Measurements from ENCODE around the gene TP63.
"Not testable (repeated sequence)": the region's sequence is repeated elsewhere in the genome, so short reads cannot be mapped to it uniquely, and the experiment has no call there.

The TP63 gene

DNA sequence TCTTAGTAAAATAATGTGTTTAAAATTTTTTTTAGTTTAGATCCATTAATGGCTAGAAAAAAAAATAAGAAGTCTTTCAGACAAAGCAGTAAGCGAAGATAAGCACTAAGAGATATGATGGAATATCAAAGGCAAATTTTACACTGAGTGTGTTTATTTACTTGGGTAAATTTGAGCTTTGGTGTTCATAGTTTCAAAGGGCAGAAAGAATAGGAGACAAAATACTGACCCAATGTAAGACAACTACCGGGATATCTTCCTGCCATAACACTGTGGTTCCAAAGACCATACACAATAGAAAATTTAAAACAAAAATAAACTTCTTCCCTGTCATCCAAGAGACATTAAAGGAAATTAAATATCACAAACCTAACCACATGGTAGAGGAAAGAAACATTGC is 25.5 kb upstream of the TP63 start:
- TF ChIP-seq, protein P1, sequence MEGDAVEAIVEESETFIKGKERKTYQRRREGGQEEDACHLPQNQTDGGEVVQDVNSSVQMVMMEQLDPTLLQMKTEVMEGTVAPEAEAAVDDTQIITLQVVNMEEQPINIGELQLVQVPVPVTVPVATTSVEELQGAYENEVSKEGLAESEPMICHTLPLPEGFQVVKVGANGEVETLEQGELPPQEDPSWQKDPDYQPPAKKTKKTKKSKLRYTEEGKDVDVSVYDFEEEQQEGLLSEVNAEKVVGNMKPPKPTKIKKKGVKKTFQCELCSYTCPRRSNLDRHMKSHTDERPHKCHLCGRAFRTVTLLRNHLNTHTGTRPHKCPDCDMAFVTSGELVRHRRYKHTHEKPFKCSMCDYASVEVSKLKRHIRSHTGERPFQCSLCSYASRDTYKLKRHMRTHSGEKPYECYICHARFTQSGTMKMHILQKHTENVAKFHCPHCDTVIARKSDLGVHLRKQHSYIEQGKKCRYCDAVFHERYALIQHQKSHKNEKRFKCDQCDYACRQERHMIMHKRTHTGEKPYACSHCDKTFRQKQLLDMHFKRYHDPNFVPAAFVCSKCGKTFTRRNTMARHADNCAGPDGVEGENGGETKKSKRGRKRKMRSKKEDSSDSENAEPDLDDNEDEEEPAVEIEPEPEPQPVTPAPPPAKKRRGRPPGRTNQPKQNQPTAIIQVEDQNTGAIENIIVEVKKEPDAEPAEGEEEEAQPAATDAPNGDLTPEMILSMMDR (conservative IDR thresholded peaks at IDR 0.05; ENCODE audit: low read depth, low read length) = no peak
- no peak overlapping the region for H3K4me3 ChIP-seq (ENCODE audit: low read length)
- DNase-seq (ENCODE audit: low read depth) = no peak

DNA sequence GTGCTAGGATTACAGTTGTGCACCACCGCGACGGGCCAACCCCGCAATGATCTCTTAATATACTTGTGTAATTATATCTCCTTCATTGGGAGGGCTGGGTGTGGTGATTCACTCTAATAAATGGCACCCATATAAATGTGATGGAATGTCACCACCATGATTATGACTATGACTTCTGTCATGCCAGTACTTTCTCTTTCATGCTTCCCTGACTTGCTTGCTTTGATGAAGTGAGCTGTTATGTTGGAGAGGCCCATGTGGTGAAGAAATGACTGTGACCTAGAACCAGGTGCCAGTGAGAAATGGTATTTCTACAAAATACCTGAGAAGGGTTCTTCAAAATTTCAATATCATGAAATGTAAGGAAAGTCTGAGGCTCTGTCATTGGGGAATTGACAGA is 24.4 kb upstream of the TP63 start:
- H3K4me3 ChIP-seq (ENCODE audit: low read length) = no peak overlapping the region
- no peak for DNase-seq (ENCODE audit: low read depth)
- TF ChIP-seq, protein P1 (conservative IDR thresholded peaks at IDR 0.05; ENCODE audit: low read depth, low read length) = no peak

DNA sequence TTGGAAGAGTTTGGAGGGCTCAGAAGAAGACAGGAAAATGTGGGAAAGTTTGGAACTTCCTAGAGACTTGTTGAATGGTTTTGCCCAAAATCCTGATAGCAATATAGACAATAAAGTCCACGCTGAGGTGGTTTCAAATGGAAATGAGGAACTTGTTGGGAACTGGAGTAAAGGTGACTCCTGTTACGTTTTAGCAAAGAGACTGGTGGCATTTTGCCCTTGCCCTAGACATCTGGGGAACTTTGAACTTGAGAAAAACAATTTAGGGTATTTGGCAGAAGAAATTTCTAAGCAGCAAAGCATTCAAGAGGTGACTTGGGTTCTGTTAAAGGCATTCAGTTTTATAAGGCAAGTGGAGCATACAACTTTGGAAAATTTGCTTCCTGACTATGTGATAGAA is 18.5 kb upstream of the TP63 start:
- not testable (repeated sequence) for H3K4me3 ChIP-seq (ENCODE audit: low read length); DNase-seq (ENCODE audit: low read depth)

DNA sequence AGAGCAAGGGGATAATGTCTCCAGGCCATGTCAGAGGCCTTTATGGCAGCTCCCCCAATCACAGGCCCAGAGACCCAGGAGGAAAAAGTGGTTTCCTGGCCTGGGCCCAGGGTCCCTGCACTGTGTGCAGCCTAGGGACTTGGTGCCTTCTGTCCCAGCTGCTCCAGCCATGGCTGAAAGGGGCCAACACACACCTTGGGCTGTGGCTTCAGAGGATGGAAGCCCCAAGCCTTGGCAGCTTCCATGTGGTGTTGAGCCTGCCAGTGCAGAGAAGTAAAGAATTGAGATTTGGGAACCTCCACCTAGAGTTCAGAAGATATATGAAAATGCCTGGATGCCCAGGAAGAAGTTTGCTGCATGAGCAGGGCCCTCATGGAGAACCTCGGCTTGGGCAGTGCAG is 18.1 kb upstream of the TP63 start:
- TF ChIP-seq, protein P1 (conservative IDR thresholded peaks at IDR 0.05; ENCODE audit: low read depth, low read length) = no peak
- no peak overlapping the region for H3K4me3 ChIP-seq (ENCODE audit: low read length)

DNA sequence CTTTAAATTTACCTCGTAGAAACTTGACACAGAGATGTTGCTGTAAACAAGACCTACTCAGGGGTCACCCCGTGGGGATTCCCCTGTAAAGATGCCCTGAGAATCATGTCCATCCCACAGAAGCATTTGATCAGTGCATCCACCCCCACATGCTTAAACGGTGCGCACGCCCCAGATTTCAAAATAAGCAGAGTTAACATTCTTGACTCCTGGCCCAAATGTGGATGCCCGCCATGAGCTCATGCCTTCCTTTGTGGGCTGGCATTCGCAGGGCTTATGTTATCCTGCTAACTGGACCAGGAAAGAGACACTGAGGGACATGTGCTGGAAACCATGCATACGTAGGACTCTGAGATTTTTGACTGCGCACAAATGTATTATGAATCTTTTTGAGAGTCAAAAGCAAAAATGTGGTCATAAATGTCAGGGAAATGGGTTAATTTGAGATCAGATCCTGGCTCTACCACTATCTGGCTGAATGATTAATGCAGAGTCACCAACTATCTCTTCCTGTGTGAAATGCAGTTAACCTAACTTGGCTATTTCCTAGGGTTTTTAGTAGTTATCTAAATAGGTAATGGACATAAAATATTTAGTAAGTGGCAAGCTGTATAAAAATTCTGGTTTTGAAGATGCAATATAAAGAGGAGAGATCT is 9.1 kb upstream of the TP63 start:
- DNase-seq (ENCODE audit: low read depth) = no peak
- no peak overlapping the region for H3K4me3 ChIP-seq (ENCODE audit: low read length)
- TF ChIP-seq, protein P1 (conservative IDR thresholded peaks at IDR 0.05; ENCODE audit: low read depth, low read length) = no peak

More for the DNA sequence above, 18.1 kb upstream of the TP63 start:
- DNase-seq (ENCODE audit: low read depth) = no peak

DNA sequence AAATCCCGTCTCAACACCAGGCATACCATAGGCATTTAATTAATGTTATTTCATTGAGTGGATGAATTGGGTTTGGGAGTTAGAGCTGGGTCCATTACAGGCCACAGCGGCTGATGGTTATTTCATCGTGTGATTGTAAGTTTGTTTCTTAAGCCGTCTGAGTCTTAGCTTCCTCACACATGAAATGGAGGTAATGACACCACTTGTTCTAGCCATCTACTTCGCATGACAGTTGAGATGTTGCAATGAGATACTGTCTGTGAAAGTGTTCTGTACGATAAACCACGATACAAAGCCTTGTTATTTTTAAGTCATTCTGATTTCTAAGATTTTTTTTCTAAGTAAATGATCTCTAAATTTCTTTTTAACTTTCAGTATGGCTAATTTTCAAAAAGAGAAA is 8.6 kb upstream of the TP63 start:
- TF ChIP-seq, protein P1 (conservative IDR thresholded peaks at IDR 0.05; ENCODE audit: low read depth, low read length) = no peak
- H3K4me3 ChIP-seq (ENCODE audit: low read length) = no peak overlapping the region
- DNase-seq (ENCODE audit: low read depth) = no peak

DNA sequence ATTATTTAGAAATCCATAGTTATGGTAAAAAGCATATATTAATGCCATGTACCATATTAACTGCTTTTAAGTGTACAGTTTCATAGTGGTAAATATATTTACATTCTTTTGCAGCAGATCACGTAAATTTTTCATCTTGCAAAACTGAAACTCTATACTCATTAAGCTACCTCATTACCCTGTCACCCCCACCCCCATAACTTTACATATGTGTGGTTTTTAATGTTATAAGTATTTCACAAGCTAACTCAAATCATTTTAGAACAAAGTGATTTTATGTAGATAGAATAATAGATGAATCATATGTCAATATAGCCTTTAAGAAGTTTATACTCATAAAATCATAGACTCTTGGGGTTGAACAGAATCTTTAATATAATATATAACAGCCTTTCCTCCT is 7.1 kb upstream of the TP63 start:
- no peak overlapping the region for H3K4me3 ChIP-seq (ENCODE audit: low read length)
- DNase-seq (ENCODE audit: low read depth) = no peak
- TF ChIP-seq, protein P1 (conservative IDR thresholded peaks at IDR 0.05; ENCODE audit: low read depth, low read length) = no peak

All from retinal pigment epithelial cell (primary cell).